ENCODE data around the gene DYNC2H1. TPM values are rescaled to one million over a fixed set of nuclear protein-coding genes. Genes with fewer than 3 reads are reported as not detected.

DYNC2H1 gene
- polyA plus RNA-seq, 4 donors, result 34.5 to 48.2 (median 38.4) TPM

GRCh38 chr11:103436131-103436770 is 327.0 kb downstream of the DYNC2H1 start:
- DNase-seq (ENCODE audit: low read depth in 4 of 4, low spot score in 2 of 4), result no peak

- no peak for DNase-seq (ENCODE audit: low read depth in 4 of 4, low spot score in 2 of 4)
These were observed 331.8 kb downstream of the DYNC2H1 start for GRCh38 chr11:103441021-103441420.

GRCh38 chr11:103448966-103449365 is 339.7 kb downstream of the DYNC2H1 start:
- no peak for DNase-seq (ENCODE audit: low read depth in 4 of 4, low spot score in 2 of 4)

GRCh38 chr11:103450241-103450640 is 341.0 kb downstream of the DYNC2H1 start:
- DNase-seq (ENCODE audit: low read depth in 4 of 4, low spot score in 2 of 4), result no peak

GRCh38 chr11:103453126-103453525 is 343.9 kb downstream of the DYNC2H1 start:
- DNase-seq (ENCODE audit: low read depth in 4 of 4, low spot score in 2 of 4), result no peak

- DNase-seq (ENCODE audit: low read depth in 4 of 4, low spot score in 2 of 4), result no peak
These were observed 344.9 kb downstream of the DYNC2H1 start for GRCh38 chr11:103453915-103454709.

- no peak for DNase-seq (ENCODE audit: low read depth in 4 of 4, low spot score in 2 of 4)
These were observed 355.2 kb downstream of the DYNC2H1 start for GRCh38 chr11:103464420-103464819.

GRCh38 chr11:103465555-103466140 is 356.4 kb downstream of the DYNC2H1 start:
- DNase-seq (ENCODE audit: low read depth in 4 of 4, low spot score in 2 of 4), result no peak

GRCh38 chr11:103471546-103471945 is 362.3 kb downstream of the DYNC2H1 start:
- DNase-seq (ENCODE audit: low read depth in 4 of 4, low spot score in 2 of 4), result no peak

- DNase-seq (ENCODE audit: low read depth in 4 of 4, low spot score in 2 of 4), result no peak
These were observed 367.6 kb downstream of the DYNC2H1 start for GRCh38 chr11:103476874-103477273.

GRCh38 chr11:103480421-103480820 is 371.2 kb downstream of the DYNC2H1 start:
- peak in 1 of 4 donors; percentile 13 for DNase-seq (ENCODE audit: low read depth in 4 of 4, low spot score in 2 of 4)

GRCh38 chr11:103483996-103484395 is 374.8 kb downstream of the DYNC2H1 start:
- DNase-seq (ENCODE audit: low read depth in 4 of 4, low spot score in 2 of 4), result no peak

GRCh38 chr11:103484545-103484944 is 375.3 kb downstream of the DYNC2H1 start:
- DNase-seq (ENCODE audit: low read depth in 4 of 4, low spot score in 2 of 4), result no peak

GRCh38 chr11:103486604-103487003 is 377.4 kb downstream of the DYNC2H1 start:
- no peak for DNase-seq (ENCODE audit: low read depth in 4 of 4, low spot score in 2 of 4)

GRCh38 chr11:103487113-103487512 is 377.9 kb downstream of the DYNC2H1 start:
- no peak for DNase-seq (ENCODE audit: low read depth in 4 of 4, low spot score in 2 of 4)

- DNase-seq (ENCODE audit: low read depth in 4 of 4, low spot score in 2 of 4), result no peak
These were observed 378.8 kb downstream of the DYNC2H1 start for GRCh38 chr11:103488031-103488461.

GRCh38 chr11:103488579-103488978 is 379.4 kb downstream of the DYNC2H1 start:
- no peak for DNase-seq (ENCODE audit: low read depth in 4 of 4, low spot score in 2 of 4)

- no peak for DNase-seq (ENCODE audit: low read depth in 4 of 4, low spot score in 2 of 4)
These were observed 382.6 kb downstream of the DYNC2H1 start for GRCh38 chr11:103491777-103492176.

GRCh38 chr11:103494491-103494890 is 385.3 kb downstream of the DYNC2H1 start:
- no peak for DNase-seq (ENCODE audit: low read depth in 4 of 4, low spot score in 2 of 4)

GRCh38 chr11:103497268-103497667 is 388.0 kb downstream of the DYNC2H1 start:
- no peak for DNase-seq (ENCODE audit: low read depth in 4 of 4, low spot score in 2 of 4)

- DNase-seq (ENCODE audit: low read depth in 4 of 4, low spot score in 2 of 4), result no peak
These were observed 390.6 kb downstream of the DYNC2H1 start for GRCh38 chr11:103499710-103500340.
